D721Med (cell line): ENCODE results near the gene GJB3.

Experiments used
- DNase-seq: peaks from one replicate; pipeline ENCODE4 v3.0.0; 2011; ENCODE audit warnings: low spot score; ENCODE audit not compliant: insufficient read length
- FAIRE-seq: peaks from 2 replicates; lab custom pipeline; 2011; peaks lifted over from hg19 to GRCh38; lab: Jason Lieb, UNC
- TF ChIP-seq, protein P1 (sequence below): IDR thresholded peaks from 2 replicates; pipeline ENCODE4 v1.5.1; 2012; ENCODE audit warnings: mild to moderate bottlenecking, control low read depth; ENCODE audit not compliant: insufficient read depth; ENCODE audit errors: missing control alignments

Gene GJB3

DNA sequence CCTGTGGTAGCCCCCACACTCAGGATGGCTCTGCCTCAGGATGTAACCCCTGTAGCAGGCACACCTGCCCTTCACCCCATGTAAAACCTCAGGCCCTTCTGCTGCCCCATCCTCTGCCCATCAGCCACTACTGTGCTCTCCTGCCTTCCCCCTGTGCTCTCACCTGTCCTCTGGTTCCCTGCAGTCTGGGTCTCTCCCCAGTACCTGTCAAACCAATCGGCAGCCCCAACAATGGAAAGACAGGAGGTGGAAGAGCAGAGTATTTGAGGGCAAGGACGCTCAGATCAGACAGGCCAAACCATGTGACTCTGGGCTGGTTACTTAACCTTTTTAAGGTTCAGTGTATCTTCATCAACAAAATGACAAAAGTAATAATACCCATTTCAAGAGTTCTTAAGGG, 47.6 kb downstream of the GJB3 start:
- TF ChIP-seq, protein P1, sequence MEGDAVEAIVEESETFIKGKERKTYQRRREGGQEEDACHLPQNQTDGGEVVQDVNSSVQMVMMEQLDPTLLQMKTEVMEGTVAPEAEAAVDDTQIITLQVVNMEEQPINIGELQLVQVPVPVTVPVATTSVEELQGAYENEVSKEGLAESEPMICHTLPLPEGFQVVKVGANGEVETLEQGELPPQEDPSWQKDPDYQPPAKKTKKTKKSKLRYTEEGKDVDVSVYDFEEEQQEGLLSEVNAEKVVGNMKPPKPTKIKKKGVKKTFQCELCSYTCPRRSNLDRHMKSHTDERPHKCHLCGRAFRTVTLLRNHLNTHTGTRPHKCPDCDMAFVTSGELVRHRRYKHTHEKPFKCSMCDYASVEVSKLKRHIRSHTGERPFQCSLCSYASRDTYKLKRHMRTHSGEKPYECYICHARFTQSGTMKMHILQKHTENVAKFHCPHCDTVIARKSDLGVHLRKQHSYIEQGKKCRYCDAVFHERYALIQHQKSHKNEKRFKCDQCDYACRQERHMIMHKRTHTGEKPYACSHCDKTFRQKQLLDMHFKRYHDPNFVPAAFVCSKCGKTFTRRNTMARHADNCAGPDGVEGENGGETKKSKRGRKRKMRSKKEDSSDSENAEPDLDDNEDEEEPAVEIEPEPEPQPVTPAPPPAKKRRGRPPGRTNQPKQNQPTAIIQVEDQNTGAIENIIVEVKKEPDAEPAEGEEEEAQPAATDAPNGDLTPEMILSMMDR: no peak
- FAIRE-seq (no peak), DNase-seq (no peak)

DNA sequence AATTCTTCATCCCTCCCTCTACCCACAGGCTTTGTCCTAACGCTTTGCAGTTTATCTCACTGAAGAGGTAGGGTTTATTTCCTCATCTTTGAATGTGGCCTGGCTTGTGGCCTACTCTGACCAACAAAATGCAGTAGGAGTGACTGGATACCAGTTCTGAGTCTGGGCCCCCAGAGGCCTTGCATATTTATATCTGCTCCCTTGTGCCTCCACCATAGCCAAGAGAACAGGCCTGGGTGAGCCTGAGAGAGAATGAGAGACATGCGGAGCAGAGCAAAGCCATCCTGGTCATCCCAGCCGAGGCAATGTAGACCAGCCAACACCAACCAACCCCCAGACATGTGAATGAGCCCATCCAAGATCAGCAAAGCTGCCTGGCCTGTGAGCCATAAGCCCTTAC, 48.2 kb downstream of the GJB3 start:
- FAIRE-seq (no peak), DNase-seq (no peak)
- TF ChIP-seq, protein P1: no peak

DNA sequence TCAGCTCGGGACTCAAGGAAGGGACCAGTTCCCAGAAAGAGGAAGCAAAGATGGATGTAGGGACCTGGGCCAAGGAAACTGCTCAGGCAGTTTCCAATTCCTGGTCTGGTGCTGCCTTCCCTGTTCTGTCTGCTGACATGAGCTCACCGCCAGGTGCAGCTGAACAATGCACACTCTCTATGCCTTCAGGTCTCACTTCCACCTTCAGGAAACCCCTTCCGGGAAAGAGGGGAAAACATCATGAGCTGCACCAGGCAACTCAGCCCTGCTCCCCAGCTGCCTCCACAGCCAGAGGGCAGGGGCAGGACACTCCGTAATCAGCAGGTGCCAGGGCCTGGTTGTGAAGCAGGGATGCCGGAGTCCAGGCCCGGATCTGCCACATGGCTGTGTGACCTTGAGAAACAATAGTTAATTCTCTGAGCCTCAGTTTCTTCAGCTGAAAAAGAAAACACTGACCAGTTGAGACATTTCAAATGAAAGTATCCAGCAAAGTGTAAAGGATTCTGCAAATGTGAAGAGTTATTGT, 50.8 kb downstream of the GJB3 start:
- TF ChIP-seq, protein P1: no peak
- FAIRE-seq (no peak), DNase-seq (no peak)

DNA sequence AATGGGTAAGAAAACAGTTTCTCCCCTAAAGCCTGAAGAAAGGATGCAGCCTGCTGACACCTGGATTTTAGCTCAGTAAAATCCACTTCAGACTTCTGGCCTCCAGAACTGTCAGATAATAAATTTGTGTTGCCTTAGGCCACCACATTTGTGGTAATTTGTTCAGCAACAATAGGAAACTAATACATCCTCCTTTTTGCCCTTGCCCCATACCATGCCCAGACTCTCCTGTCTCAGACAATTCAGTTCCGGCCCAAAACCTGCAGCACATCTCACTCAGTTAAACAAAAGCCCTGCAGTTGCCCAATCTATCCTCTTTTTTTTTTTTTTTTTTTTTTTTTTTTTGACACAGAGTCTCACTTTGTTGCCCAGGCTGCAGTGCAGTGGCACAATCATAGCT, 52.7 kb downstream of the GJB3 start:
- FAIRE-seq (no peak), DNase-seq (no peak)
- TF ChIP-seq, protein P1: no peak
